Endothelial cell of umbilical vein (primary cell): ENCODE measurements around the gene SGSM2. TPM values are rescaled to one million over a fixed set of nuclear protein-coding genes. Genes with fewer than 3 reads are reported as not detected.

ENCODE experiments used
- BruUV-seq: library from RNA; stranded (reverse); fragments of 400-500 nt; replicated peaks from 2 replicates; lab custom pipeline; 2021; lab: Mats Ljungman, UMichigan
- CTCF ChIA-PET: fragments of 300-600, 350-600 bp; sonication (Branson Sonifier 250); formaldehyde crosslinking; loops from one replicate; lab custom pipeline; 2021; ENCODE audit warnings: antibody characterized with exemption, inconsistent platforms; lab: Charles Lee
- POLR2A ChIA-PET: fragments of 300-600, 350-600 bp; sonication (Branson Sonifier 250); formaldehyde crosslinking; loops from one replicate; lab custom pipeline; 2021; ENCODE audit warnings: antibody characterized with exemption, inconsistent platforms; lab: Charles Lee
- DNase-seq: peaks from one replicate; pipeline ENCODE4 v3.0.0-alpha.2; 2011; ENCODE audit warnings: low read depth, low spot score
- FAIRE-seq: peaks from 2 replicates; lab custom pipeline; 2011; peaks lifted over from hg19 to GRCh38; lab: Jason Lieb, UNC
- H2AFZ ChIP-seq: 2 replicates; pipeline ENCODE4 v1.6.0; 2012; ENCODE audit warnings: low read depth, low read length, control low read depth, inconsistent platforms
- H3K27ac ChIP-seq: 2 replicates; pipeline ENCODE4 v1.5.1; 2011; ENCODE audit warnings: low read depth, mild to moderate bottlenecking, control low read depth, low read length, moderate library complexity; ENCODE audit not compliant: insufficient read depth
- H3K27me3 ChIP-seq, 2 experiments: 2 replicates each; pipeline versions ENCODE4 v1.6.0 to v1.6.1; 2011; ENCODE audit warnings: low read length in 2 of 2, mixed read lengths in 1 of 2; ENCODE audit not compliant: control insufficient read depth in 2 of 2, insufficient read depth in 2 of 2
- H3K36me3 ChIP-seq, 2 experiments: 2 replicates in 1 of 2; 3 replicates in 1 of 2; pipeline ENCODE4 v1.5.1; 2011; ENCODE audit warnings: low read length in 2 of 2, mild to moderate bottlenecking in 1 of 2, moderate library complexity in 1 of 2; ENCODE audit not compliant: control insufficient read depth in 2 of 2, insufficient read depth in 2 of 2; ENCODE audit errors: extremely low read depth in 1 of 2
- H3K4me1 ChIP-seq: 3 replicates; pipeline ENCODE4 v1.5.1; 2011; ENCODE audit warnings: mild to moderate bottlenecking, low read length; ENCODE audit not compliant: control insufficient read depth, insufficient read depth; ENCODE audit errors: extremely low read depth
- H3K4me2 ChIP-seq: 2 replicates; pipeline ENCODE4 v1.6.1; 2011; ENCODE audit warnings: low read length, control low read depth, mixed read lengths; ENCODE audit not compliant: insufficient read depth
- H3K4me3 ChIP-seq, 3 experiments: fragments of 200-600 bp in 1 of 3; sonication (generic), shearing (Covaris generic) in 1 of 3; replicated peaks in 1 of 3; 2 replicates each; pipeline ENCODE4 v1.5.1; 2011 to 2016; ENCODE audit warnings: control low read depth in 3 of 3, low read length in 3 of 3, mild to moderate bottlenecking in 2 of 3, inconsistent platforms in 1 of 3, low read depth in 1 of 3, moderate library complexity in 1 of 3; ENCODE audit not compliant: insufficient read depth in 1 of 3
- H3K79me2 ChIP-seq: 2 replicates; pipeline ENCODE4 v1.6.0; 2012; ENCODE audit warnings: low read length, inconsistent platforms; ENCODE audit not compliant: control insufficient read depth, insufficient read depth
- H3K9ac ChIP-seq: replicated peaks from 2 replicates; pipeline ENCODE3; 2011; ENCODE audit warnings: low read length, control low read depth; ENCODE audit not compliant: insufficient read depth; ENCODE audit errors: extremely low read depth
- H3K9me1 ChIP-seq: replicated peaks from 3 replicates; pipeline ENCODE4 v1.6.0; 2011; ENCODE audit warnings: mild to moderate bottlenecking, low read length; ENCODE audit not compliant: control insufficient read depth, insufficient read depth; ENCODE audit errors: extremely low read depth
- H3K9me3 ChIP-seq: replicated peaks from 2 replicates; pipeline ENCODE4 v1.5.1; 2012; ENCODE audit warnings: low read length, inconsistent platforms; ENCODE audit not compliant: control insufficient read depth, insufficient read depth
- H4K20me1 ChIP-seq: replicated peaks from 2 replicates; pipeline ENCODE3; 2011; ENCODE audit warnings: mild to moderate bottlenecking, low read length; ENCODE audit not compliant: control insufficient read depth, insufficient read depth; ENCODE audit errors: extremely low read depth
- CTCF ChIP-seq, 2 donors: IDR thresholded peaks; 1 replicate in 1 of 2; 2 replicates in 1 of 2; pipeline ENCODE4 v1.5.1; 2011; ENCODE audit warnings: low read length in 2 of 2, mild to moderate bottlenecking in 2 of 2, moderate library complexity in 2 of 2, control low read depth in 1 of 2, inconsistent platforms in 1 of 2, low read depth in 1 of 2; ENCODE audit not compliant: insufficient read depth in 1 of 2; ENCODE audit errors: extremely low read depth in 1 of 2
- FOS ChIP-seq: IDR thresholded peaks from 2 replicates; pipeline ENCODE4 v1.6.1; 2011; ENCODE audit warnings: mild to moderate bottlenecking, low read length, moderate library complexity, borderline replicate concordance; ENCODE audit not compliant: insufficient read depth
- GATA2 ChIP-seq: IDR thresholded peaks from 2 replicates; pipeline ENCODE4 v1.7.0; 2011; ENCODE audit warnings: low read depth, mild to moderate bottlenecking, moderate library complexity, mixed read lengths, low read length; ENCODE audit not compliant: insufficient read length, insufficient read depth
- JUN ChIP-seq: IDR thresholded peaks from 2 replicates; pipeline ENCODE4 v1.6.1; 2011; ENCODE audit warnings: borderline replicate concordance, low read depth; ENCODE audit not compliant: insufficient read length, insufficient read depth
- MYC ChIP-seq: IDR thresholded peaks from one replicate; pipeline ENCODE4 v1.6.1; 2011; ENCODE audit warnings: mild to moderate bottlenecking, low read depth, low read length
- POLR2A ChIP-seq: IDR thresholded peaks from 2 replicates; pipeline ENCODE4 v1.6.1; 2012; ENCODE audit warnings: low read depth, mild to moderate bottlenecking, control low read depth, low read length
- POLR2AphosphoS5 ChIP-seq: IDR thresholded peaks from 2 replicates; pipeline ENCODE4 v1.6.1; 2012; ENCODE audit warnings: low read depth, mild to moderate bottlenecking, control low read depth, low read length, moderate library complexity; ENCODE audit not compliant: insufficient read depth
- dilution Hi-C: fragments of 300-500 bp; cut with MboI; formaldehyde crosslinking; loops from one replicate; pipeline ENCODE4 v1.15.0; 2019; ENCODE audit warnings: low sequenced_read_pairs; ENCODE audit not compliant: extremely low pct_ligation_motif_present
- intact Hi-C: fragments of 100-400 bp; cut with micrococcal nuclease; formaldehyde crosslinking; loops from one replicate; pipeline ENCODE4 v1.10.0; 2022
- polyA plus RNA-seq, 4 experiments: library from polyadenylated mRNA; depleted of rRNA in 3 of 4; stranded (reverse) in 3 of 4; unstranded in 1 of 4; fragments of >200 nt; gene quantifications; 2 replicates each; pipeline versions ENCODE4 v1.2.1 to v1.2.3, GENCODE V29; 2011 to 2012; ENCODE audit warnings: missing spikeins in 1 of 4
- total RNA-seq: library from RNA; stranded (reverse); gene quantifications from 2 replicates; pipeline ENCODE4 v1.2.3, GENCODE V29; 2021
- TF ChIP-seq, protein P1 (sequence below): IDR thresholded peaks from 2 replicates; pipeline ENCODE4 v1.6.1; 2011; ENCODE audit not compliant: insufficient read depth, insufficient read length

SGSM2 gene
- total and polyA plus RNA-seq, 2 donors (not counting 3 experiments of a cell fraction or from before 2014, with no cell fraction given) = 61.6 to 94.5 TPM

GRCh38 chr17:2336215-2336851 lies 968 bp upstream of the SGSM2 start, which contains the start of gene TSR1:
Gene TSR1 (minus strand): TSS chr17:2336457. CDS start chr17:2336427, 30 bp downstream.
- intact Hi-C loops (loop anchor here (1.0 to 10.0 kb wide), 5 partner anchors 23 to 622 kb away; partner anchors contain the start of genes MNT, SMG6, SRR and TLCD2), dilution Hi-C loops (no loop called here)
- DNase-seq (peak; percentile 92), FAIRE-seq (peak; percentile 95)
- TF ChIP-seq GATA2 (no peak), FOS (no peak), POLR2AphosphoS5 (peak; percentile 86), CTCF (IDR thresholded peaks at IDR 0.05; ENCODE audit: extremely low read depth in 1 of 2, insufficient read depth in 1 of 2, low read depth in 1 of 2, low read length in 2 of 2) (peak in 1 of 2 donors; percentile 30), MYC (peak; percentile 77), JUN (no peak), POLR2A (peak; percentile 95)
- TF ChIP-seq, protein P1, sequence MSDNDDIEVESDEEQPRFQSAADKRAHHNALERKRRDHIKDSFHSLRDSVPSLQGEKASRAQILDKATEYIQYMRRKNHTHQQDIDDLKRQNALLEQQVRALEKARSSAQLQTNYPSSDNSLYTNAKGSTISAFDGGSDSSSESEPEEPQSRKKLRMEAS = peak; percentile 76
- peak within 1 kb of the TSS; percentile 75 for H3K9ac ChIP-seq
- peak within 1 kb of the TSS; percentile 26 for H3K27ac ChIP-seq
- POLR2A ChIA-PET = interaction anchor here (0.9 to 1.5 kb wide), 3 partner anchors 9 to 65 kb away, joined by 3 to 5 read pairs (median 4); no protein-coding TSS in a partner anchor
- peaks cover 32% of the 10 kb centered on the region for H3K79me2 ChIP-seq
- H3K36me3 ChIP-seq = peaks cover 9 to 15% of the 10 kb centered on the region in 2 experiments
- H3K4me3 ChIP-seq = peak within 1 kb of the TSS; percentile 56 to 85 (median 72)
- CTCF ChIA-PET = interaction anchor here (0.7 to 5.4 kb wide), 12 partner anchors 16 to 427 kb away, joined by 3 to 42 read pairs (median 3); partner anchors contain the start of gene HIC1
- no peaks in the 10 kb centered on the region for H3K9me3 ChIP-seq
- no peaks in the 10 kb centered on the region for H4K20me1 ChIP-seq
- no peaks in the 10 kb centered on the region for H3K9me1 ChIP-seq
- H3K27me3 ChIP-seq = no peaks in the 10 kb centered on the region
- peaks cover 16% of the 10 kb centered on the region for H3K4me1 ChIP-seq
- peak within 1 kb of the TSS; percentile 82 for H2AFZ ChIP-seq
- peak within 1 kb of the TSS; percentile 84 for H3K4me2 ChIP-seq
- no TSS peak for BruUV-seq
